HG02938 (cell line): Measurements from ENCODE around the gene ALPK3.
"Not testable (repeated sequence)": the region's sequence is repeated elsewhere in the genome, so short reads cannot be mapped to it uniquely, and the experiment has no call there.

Experiments
- ATAC-seq: cut with Tn5 transposase; IDR thresholded peaks from one replicate; pipeline ENCODE4 v1.9.1; 2021; ENCODE audit warnings: mild to moderate bottlenecking, moderate library complexity; ENCODE audit not compliant: unreplicated experiment

The ALPK3 gene

GRCh38 chr15:84840741-84841429 is 23.7 kb downstream of the ALPK3 start:
- no peak for ATAC-seq

GRCh38 chr15:84842781-84843180 is 25.6 kb downstream of the ALPK3 start:
- ATAC-seq: no peak

- no peak for ATAC-seq
These were observed 27.8 kb downstream of the ALPK3 start for GRCh38 chr15:84844964-84845363.

GRCh38 chr15:84845631-84846030 is 28.5 kb downstream of the ALPK3 start:
- not testable (repeated sequence) for ATAC-seq

- no peak for ATAC-seq
These were observed 29.1 kb downstream of the ALPK3 start for GRCh38 chr15:84846269-84846668.

GRCh38 chr15:84847382-84847781 is 30.2 kb downstream of the ALPK3 start:
- ATAC-seq: no peak

GRCh38 chr15:84852212-84852611 is 35.1 kb downstream of the ALPK3 start:
- no peak for ATAC-seq

GRCh38 chr15:84855136-84855535 is 38.0 kb downstream of the ALPK3 start:
- no peak for ATAC-seq

GRCh38 chr15:84855765-84856164 is 38.6 kb downstream of the ALPK3 start:
- no peak for ATAC-seq

- no peak for ATAC-seq
These were observed 39.7 kb downstream of the ALPK3 start for GRCh38 chr15:84856731-84857417.

GRCh38 chr15:84857418-84858004 is 40.4 kb downstream of the ALPK3 start:
- ATAC-seq: no peak

GRCh38 chr15:84858231-84858630 is 41.1 kb downstream of the ALPK3 start:
- ATAC-seq: no peak

GRCh38 chr15:84859144-84859543 is 42.0 kb downstream of the ALPK3 start:
- ATAC-seq: no peak

- no peak for ATAC-seq
These were observed 42.5 kb downstream of the ALPK3 start for GRCh38 chr15:84859651-84860050.

- ATAC-seq: no peak
These were observed 44.6 kb downstream of the ALPK3 start for GRCh38 chr15:84861781-84862180.

- no peak for ATAC-seq
These were observed 45.2 kb downstream of the ALPK3 start for GRCh38 chr15:84862214-84862975.

GRCh38 chr15:84863565-84864443 is 46.6 kb downstream of the ALPK3 start:
- no peak for ATAC-seq

GRCh38 chr15:84864444-84864795 is 47.3 kb downstream of the ALPK3 start:
- ATAC-seq: no peak

- ATAC-seq: no peak
These were observed 48.0 kb downstream of the ALPK3 start for GRCh38 chr15:84865074-84865569.
